GM08714 (cell line): Measurements from ENCODE around the gene SMARCA2.

Experiments used
- H3K4me3 ChIP-seq: fragments of 200-500 bp; sonication (Bioruptor generic); 2 replicates; pipeline ENCODE4 v1.5.1; 2014; ENCODE audit warnings: mild to moderate bottlenecking, low read length, inconsistent platforms
- ZNF274 ChIP-seq: IDR thresholded peaks from 2 replicates; pipeline ENCODE4 v1.6.1; 2012; ENCODE audit warnings: mild to moderate bottlenecking, low read depth, low read length

The SMARCA2 gene

GRCh38 chr9:1998111-1998510, 17.0 kb upstream of the SMARCA2 start:
- H3K4me3 ChIP-seq = no peak overlapping the region
- TF ChIP-seq ZNF274 = no peak

GRCh38 chr9:2000314-2000713, 14.8 kb upstream of the SMARCA2 start:
- no peak for TF ChIP-seq ZNF274
- H3K4me3 ChIP-seq = no peak overlapping the region

DNA sequence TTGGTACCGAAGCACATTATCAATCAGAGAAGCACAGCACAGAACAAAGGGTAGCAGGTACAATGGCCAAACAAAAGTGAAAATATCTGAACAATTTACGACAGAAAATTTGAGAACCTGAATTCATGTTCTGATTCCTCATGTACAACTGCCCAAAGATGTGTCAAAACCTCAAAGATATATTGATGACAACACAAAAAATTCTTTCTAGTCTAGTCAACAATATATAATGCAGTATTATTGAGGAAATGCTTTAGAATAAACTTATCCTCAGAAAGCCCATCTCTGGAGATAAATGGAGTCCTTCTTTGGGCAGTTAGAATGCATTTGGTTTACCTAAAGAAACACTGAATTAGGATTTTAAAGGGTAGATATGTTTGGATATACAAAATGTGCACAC, 6.8 kb upstream of the SMARCA2 start:
- no peak for TF ChIP-seq ZNF274
- H3K4me3 ChIP-seq = no peak overlapping the region

GRCh38 chr9:2012347-2012746, 2.8 kb upstream of the SMARCA2 start:
- H3K4me3 ChIP-seq = no peak overlapping the region

GRCh38 chr9:2013743-2014475, 1.2 kb upstream of the SMARCA2 start:
- peak overlapping the region; percentile 98 for H3K4me3 ChIP-seq
- TF ChIP-seq ZNF274 = no peak

More at GRCh38 chr9:2012347-2012746, 2.8 kb upstream of the SMARCA2 start:
- no peak for TF ChIP-seq ZNF274

DNA sequence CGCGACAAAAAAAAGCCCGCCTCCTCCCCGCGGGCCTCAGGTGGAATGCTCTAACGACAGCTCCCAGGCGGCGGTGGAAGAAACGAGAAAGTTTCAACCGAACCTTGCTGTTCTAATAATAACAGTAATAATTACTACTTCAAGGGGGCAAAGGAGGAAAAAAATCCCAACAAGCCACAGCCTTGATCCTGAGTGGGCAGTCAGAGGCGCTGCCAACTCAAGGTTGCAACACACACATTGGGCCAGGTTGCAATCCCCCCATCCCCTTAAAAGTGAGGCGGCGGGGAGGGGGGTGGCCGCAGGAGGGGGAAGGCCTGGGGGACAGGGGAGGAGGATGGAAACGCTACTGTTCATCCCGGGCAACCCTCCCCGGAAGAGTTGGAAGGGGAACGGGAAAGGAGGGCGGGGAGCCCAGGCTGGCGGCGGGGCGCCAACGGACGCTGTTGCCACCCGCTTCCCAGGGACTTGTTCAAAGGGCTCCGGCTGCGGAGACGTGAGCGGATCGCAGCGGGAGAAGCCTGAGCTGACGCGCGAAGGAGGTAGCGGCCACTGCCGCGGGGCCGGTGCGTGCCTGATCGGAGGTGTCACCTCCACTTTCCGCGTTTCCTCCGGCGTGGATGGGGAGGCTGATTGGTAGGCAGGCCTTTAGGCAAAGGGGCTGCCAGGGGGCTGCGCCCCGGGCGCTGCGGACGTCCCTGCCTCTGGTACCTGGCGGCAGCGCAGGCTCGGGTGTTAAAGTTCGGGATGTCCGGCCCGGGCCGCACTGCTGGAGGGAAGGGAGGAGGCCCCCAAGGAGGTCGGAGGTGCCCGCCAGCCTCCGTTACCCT, 647 bp downstream of the SMARCA2 start:
- H3K4me3 ChIP-seq = peak overlapping the region; percentile 95
- TF ChIP-seq ZNF274 = no peak

DNA sequence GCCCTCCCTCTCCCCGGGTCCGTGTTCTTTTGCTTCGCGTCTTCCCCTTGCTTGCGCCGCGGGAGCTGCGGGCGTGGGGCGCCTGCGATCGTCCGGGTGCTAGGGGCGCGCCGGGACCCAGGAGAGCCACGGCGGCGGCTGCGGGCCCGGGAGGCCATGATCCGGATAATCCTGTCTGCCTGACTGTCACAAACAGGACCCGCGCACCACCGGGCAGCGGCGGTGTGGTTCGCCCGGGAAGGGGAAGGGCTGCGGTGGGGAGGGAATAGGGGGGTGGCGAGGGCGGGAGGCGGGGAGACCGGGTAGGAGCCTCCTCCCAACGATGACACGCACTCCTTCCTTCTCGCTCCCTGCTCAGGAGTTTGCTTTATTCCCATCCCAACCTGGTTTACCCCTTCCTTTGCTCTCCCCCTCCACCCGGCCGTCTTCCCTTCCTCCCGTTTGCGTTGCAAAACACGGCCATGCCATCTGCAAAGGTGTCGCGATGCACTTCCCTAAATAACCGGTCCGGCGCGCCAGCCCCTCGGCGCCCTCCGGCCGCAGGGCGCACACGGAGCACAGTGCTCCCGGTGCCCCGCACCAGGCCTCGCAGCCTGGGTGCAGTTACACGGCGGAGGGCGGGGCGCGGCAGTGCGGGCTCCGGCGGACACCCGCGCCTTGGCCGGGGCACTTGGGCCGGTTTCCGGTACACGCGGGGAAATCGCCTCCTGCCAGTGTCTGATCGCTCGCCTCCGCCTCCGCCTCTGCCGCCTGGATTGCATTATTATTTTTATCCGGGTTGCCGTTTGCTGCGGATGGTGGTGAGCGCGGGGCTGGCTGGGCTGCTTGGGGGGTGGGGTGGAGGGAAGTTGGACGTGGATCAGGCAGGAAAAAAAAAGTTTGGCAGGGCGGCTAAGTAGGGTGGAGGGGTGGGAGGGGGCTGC, 1.5 kb downstream of the SMARCA2 start:
- TF ChIP-seq ZNF274 = no peak
- peak overlapping the region; percentile 95 for H3K4me3 ChIP-seq

DNA sequence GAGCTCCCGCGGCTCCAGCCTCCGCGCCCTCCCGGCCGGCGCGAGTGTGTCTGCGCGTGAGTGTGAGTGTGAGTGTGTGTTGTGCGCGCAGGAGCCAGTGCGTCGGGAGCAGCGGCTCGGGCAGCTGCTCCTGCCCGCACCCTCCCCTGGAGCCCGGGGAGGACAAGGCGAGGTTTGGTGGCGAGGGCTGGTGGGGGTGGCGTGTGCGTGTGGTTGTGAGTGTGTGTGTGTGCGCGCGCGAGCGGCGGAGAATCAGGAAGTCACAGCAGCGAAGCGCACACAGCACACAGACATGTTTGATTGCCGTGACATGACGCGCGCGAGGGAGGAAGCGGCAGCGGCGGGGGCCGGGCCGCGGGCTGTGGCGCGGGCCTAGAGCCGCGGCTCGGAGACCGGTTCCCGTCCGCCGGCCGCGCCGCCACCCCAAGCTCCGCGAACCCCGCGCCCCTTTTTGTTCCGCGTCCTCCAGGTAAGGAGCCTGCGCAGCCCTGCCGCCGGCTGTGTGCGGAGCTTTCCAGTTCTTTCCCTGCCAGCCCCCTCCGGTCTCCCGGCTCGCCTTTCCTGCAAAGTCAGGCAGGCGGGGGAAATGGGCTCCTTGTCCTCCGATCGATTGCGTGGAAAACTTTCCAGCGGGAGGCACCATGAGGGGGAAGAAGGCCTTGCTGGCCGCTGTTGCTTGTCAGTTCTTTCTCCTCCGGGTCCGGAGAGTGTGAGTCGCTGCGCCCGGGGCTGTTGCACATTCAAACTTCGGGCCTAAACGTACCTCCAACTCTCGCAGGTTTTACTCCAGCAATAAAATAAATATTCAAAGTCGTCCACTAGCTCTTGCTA, 2.4 kb downstream of the SMARCA2 start:
- no peak for TF ChIP-seq ZNF274
- H3K4me3 ChIP-seq = peak overlapping the region; percentile 95

GRCh38 chr9:2018162-2018643, 3.1 kb downstream of the SMARCA2 start:
- peak overlapping the region; percentile 95 for H3K4me3 ChIP-seq
- TF ChIP-seq ZNF274 = no peak

- peak overlapping the region; percentile 95 for H3K4me3 ChIP-seq
- no peak for TF ChIP-seq ZNF274
Measured at GRCh38 chr9:2018764-2019558, 3.8 kb downstream of the SMARCA2 start.

GRCh38 chr9:2019723-2020122, 4.6 kb downstream of the SMARCA2 start:
- no peak for TF ChIP-seq ZNF274
- H3K4me3 ChIP-seq = no peak overlapping the region; the same call in 1 of the 2 replicates

DNA sequence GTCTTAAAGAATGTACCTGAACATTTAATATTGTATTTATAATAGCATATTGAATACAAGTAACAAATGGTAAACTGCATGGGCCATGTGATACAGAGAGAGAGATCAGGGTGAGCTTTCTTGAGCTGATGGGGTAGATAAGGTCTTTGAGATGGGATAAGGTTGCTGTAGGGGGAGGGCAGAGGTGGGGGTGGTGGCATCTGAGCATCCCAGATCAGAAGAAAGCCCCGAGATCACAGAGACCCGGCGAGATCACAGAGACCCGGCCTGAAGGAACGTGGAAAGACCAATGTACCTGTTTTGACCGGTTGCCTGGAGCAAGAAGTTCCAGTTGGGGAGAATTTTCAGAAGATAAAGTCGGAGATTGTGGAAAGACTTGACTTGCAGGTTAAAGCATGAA, 6.6 kb downstream of the SMARCA2 start:
- TF ChIP-seq ZNF274 = no peak
- H3K4me3 ChIP-seq = no peak overlapping the region; the same call in 1 of the 2 replicates
